IPS-NIHi11 (cell line): Measurements from ENCODE around the gene IARS2.
A peak's percentile ranks its signal among the peaks of the same experiment; 100 is the strongest.
"Not testable (repeated sequence)": the region's sequence is repeated elsewhere in the genome, so short reads cannot be mapped to it uniquely, and the experiment has no call there.

ENCODE experiments used
- DNase-seq: peaks from one replicate; pipeline ENCODE4 v3.0.0; 2012; ENCODE audit warnings: mixed read lengths, low spot score

Gene IARS2

DNA sequence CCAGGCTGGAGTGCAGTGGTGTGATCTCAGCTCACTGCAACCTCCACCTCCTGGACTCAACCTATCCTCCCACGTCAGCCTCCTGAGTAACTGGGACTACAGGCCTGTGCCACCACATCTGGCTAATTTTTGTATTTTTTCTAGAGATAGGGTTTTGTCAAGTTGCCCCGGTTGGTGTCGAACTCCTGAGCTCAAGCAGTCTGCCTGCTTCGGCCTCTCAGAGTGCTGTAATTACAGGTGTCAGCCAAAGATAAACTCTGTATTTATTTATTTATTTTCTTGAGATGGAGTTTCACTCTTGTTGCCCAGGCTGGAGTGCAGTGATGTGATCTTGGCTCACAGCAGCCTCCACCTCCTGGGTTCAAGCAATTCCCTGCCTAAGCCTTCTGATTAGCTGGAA, 18.7 kb downstream of the IARS2 start:
- not testable (repeated sequence) for DNase-seq

DNA sequence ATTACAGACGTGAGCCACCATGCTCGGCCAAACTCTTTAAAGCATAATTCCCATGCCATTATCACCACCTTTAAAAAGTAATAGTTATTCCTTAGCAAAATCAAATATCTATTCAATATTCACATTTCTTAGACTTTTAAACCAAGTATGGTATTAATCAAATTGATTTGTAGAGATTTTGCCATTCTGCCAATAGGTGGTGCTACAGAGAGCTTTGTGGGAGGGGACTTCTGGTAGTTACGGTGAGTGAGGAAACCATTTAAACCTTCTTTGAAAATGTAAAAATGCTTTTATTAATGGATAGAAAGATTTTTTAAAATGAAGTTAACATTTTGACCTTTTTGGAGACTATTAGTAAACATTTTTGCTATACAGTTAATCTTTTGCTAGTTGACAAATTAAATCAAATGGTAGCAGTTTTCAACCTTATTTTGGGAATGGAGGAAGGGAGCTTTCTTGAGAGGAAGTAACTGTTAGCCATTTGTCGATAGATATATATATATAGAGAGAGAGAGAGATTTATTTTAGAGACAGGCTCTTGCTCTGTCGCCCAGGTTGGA, 19.3 kb downstream of the IARS2 start:
- peak; percentile 32 for DNase-seq

DNA sequence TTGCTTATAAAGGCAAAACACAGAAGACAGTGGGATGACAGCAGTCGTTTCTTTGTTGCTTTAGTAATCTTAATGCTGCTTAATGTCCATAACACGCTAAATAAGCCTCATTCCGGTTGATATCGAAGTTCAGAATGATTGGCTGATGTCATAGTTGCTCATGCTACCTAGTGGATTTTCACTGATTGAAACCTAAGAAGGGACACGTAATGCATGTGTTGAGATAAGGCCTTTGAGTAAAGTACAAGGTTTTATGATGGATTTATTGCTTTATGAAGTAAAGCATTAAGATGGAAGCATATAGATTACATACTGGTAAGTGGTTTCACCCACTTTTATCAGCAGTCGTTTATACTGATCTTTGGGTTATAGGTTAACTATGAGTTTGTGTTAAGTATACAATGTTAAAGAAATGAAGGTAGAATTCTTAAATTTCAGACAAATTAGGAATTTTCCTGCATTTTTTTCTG, 25.1 kb downstream of the IARS2 start:
- DNase-seq, result no peak

DNA sequence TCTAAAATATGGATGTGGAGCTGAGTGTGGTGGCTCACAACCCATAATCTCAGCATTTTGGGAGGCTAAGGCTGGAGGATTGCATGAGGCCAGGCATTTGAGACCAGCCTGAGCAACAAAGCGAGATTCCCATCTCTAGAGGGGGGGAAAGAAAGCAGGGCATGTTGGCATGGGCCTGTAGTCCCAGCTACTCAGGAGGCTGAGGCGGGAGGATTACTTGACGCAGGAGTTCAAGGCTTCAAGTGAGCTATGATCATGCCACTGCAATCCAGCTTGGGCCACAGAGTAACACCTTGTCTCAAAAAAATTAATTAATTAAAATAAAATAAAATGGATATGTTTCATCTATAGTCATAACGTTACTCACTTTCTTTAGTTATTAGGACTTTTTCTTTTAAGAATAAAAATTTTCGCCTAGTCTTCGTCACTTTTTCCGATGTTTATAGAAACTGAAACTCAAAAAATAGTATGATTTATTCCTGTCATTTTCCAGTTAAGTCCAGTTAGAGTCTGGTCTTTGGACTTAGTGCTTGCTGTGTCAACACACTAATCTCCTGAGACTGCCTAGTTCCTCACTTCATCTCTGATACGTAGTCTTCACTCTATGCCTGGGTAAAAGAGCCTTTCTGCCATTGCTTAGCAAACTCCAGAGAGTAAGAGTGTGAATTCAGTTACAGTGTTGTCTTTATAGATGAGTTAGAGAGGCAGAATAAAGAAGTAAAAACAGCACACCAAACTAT, 28.0 kb downstream of the IARS2 start:
- no peak for DNase-seq

DNA sequence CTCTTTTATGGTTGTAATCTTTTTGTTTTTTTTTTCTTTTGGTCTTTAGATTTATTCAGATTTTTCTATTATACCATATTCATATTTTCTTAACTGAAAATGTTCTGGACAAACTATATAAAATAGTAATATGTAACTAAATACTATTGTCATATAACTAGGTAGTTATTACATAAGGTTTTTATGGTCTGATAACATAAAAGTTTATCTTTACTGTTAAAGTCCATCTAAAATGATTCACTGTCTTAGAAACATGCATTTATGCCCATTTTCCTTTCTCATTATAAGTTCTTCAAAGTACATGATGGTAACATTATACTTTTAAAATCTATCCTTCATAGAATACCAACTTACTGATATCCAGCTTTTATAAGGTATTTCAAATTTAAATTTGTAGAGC, 29.1 kb downstream of the IARS2 start:
- no peak for DNase-seq

DNA sequence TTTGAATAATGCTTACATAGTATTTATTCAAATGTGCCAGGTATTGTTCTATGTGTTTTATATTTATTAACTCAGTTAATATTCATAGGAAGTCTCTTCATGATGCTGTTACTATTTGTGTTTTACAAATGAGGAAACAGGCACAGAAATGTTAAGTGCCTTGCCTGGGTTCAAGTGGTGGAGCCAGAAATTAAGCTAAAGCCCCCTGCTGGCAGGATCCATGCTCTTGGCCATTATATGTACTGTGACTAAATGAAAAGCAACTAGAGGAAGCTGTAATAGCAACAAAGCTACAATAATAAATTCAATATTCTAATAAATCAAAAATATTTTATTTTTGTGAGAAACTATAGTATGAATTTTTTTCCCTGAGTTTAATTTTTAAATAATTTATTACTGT, 30.0 kb downstream of the IARS2 start:
- peak; percentile 19 for DNase-seq

DNA sequence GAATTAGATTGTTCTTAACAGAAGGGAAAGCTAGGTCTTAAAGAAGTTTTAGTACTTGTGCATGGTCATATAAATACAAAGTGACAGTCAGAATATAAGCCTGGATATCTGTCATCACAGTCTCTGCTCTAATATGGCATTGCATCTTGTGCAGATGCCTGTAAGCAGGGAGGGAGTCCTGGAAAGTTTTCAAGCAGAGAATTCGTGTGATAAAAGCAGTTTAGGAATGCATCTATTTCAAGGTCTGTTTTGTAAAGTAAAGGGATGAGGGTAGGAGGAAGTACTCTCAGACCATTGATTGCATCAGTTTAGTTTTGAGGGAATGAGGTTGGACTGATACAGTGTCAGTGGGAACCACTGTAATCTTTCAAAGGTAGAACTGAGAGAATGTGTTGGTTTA, 30.6 kb downstream of the IARS2 start:
- DNase-seq, result no peak

DNA sequence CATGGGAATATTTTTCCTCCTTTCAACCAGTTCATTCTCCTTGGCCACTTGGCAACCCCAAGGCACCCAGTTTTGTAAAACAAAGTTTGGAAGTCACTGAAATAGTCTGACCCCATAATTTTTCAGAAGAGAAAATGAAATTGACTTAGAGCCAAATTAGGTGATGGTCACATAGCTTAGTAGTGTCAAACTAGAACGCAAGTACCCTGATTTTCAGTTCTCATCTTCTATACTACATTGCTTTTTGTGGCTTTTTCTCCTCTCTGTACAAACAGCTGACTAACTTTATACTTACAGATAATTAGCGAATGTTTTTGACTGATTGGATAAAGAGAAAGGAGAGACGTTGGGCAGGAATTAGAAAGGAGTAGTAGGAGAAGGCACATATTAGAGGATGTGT, 33.1 kb downstream of the IARS2 start:
- DNase-seq, result no peak

DNA sequence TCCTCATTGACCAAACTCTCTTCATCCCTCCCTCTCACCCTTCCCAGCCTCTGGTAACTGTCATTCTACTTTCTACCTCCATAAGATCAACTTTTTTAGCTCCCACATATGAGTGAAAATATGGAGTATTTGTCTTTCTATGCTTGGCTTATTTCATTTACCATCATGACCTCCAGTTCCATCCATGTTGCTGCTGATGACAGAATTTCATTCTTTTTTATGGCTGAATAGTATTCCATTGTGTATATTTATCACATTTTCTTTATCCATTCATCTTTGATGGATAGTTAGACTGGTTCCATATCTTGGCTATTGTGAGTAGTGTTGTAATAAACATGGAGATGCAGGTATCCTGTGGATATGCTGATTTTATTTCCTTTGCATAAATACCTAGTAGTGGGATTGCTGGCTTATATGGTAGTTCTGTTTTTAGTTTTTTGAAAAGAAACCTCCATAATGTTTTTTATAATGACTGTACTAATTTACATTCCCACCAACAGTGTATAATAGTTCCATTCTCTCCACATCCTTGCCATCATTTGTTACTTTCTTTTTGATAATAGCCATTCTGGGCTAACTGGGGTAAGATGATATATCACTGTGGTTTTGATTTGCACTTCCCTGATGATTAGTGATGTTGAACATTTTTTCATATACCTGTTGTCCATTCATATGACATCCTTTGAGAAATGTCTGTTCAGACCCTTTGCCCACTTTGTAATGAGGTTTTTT, 35.7 kb downstream of the IARS2 start:
- no peak for DNase-seq

DNA sequence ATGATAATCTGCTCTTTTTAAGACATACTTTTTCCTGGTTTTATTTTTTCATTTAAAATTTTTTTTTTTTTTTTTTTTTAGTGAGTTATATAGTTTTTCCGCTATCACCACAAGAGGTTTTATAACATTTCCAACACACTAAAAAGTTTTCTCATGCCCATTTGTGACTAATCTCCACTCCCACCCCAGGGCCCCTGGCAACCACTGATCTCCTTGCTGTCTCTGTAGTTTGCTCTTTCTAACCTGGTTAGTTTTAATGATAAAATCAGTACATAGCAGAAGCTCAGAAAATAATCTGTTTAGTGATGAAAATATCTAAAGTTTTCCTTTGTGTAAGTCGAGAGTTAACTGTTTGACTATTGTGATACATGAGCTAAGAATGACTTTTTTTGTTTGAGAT, 41.8 kb downstream of the IARS2 start:
- no peak for DNase-seq

DNA sequence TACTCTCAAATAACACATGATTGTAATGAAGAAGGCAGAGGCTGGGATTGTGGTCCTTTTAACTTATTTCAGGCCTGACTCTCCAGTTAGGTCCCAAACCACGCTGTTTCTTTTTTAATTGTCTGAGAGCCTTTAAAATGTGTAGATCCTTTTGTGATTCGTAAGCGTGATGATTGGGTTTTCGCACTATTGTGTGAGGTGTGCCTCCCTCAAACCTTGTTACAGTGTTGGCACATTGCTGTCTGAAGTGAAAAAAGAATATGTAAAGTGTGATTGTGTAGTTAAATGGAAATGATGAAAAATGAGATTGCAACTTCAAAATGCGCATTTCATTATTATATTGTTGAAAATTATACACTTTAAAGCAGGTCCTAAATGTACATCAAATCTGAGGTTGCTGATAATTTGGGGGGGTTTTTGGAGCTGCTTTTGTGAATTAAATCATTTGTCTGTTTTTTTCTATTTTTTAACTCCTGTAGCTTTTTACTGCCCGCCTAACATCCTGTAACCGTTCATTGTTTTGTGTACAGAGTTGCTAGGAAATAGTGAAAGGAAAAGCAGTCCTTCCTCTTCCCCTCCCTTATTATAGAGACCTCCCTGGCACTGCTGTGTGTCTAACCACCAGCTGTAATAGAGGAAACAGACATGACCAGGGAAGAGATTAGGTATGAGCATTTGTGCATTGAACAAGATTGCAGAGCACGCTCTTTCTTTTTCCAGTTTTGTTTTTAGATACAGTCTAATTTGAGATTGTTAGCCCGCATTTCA, 43.3 kb downstream of the IARS2 start:
- DNase-seq, result no peak

DNA sequence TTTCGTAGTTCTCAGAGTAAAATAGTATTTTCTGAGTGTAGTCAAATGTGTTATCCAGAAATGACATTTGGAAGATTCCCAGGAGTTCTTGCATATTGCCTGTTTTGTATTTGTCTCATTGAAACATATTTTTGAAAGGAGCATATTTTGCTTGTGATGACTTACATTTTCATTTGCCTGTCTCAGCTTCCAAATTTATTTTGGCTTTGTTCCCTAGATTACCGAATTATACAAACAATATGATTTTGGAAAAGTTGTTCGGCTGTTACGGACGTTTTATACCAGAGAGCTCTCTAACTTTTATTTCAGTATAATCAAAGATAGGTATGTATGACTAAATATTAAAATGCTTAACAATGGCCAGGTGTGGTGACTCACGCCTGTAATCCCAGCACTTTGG, 46.0 kb downstream of the IARS2 start:
- no peak for DNase-seq

DNA sequence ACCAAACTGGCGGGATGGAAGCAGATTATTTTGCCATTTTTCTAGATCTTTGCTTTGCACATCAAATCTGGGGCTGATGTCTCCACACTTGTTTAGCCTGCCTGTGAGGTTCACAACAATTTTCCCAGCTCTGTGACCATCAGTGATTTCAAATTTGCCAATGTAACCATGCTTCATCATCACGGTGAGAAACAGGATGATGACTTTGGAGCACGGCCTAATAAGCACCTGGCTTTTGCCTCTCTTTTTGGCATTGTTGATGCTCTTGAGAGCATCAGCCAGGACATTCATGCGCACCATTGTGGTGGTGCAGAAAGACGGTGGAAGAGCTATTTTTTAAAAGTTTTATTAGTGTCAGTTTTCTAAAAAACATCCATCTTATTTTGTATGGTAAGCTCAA, 50.1 kb downstream of the IARS2 start:
- no peak for DNase-seq

DNA sequence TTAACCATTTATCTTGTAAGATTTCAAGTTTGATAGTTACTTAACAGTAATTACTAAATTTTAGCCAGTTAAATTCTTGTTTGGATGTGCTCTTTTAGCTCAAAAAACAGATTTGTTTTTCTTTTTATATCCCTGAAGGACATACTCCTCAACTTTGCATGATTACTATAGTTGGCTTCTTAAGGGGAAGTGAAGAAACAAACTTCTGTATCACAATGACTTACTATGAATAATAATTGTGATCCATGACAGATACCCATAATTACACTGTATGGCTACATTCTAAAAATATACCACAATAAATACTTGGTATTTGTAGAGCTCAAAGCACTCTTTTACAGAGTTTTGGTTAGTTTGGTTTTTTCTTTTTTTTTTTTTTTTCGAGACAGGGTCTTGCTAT, 55.8 kb downstream of the IARS2 start:
- DNase-seq, result no peak

DNA sequence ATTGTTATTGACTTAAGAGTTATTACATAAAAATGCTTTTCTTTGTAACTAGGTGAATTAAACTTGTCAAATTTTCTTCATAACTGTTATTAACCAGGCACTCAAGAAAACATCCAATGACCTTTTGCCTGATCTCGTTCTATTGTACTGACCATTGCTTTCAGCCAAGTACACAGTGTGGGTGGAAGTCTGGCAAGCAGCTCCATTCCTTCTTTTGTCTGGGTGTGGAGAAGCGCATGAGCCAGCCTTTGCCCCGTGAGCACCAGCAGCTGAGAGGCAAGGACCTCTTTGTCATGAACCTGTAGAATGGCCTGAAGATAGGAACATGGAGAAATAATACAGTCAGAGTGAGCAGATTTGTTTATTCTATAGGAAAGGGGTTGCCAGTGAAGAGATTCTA, 57.5 kb downstream of the IARS2 start:
- DNase-seq, result peak; percentile 12

DNA sequence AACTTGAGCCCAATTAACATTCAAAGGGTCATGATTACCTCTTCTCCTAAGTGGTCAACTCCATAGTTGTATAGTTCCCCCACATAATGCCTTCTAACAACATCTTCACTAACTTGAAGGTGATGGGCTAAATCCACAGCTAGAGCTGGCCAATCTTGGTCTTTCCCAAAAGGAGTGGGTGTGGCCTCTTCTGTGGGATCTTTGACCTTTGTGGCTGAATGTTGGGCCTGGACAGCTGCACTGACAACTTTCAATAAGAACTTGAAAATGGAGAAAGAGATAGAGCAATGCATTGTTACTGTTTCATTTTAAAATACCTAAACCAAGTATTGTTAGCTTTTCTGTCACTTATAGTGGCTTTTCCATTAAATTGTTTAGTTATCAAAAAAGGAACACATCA, 59.2 kb downstream of the IARS2 start:
- no peak for DNase-seq

DNA sequence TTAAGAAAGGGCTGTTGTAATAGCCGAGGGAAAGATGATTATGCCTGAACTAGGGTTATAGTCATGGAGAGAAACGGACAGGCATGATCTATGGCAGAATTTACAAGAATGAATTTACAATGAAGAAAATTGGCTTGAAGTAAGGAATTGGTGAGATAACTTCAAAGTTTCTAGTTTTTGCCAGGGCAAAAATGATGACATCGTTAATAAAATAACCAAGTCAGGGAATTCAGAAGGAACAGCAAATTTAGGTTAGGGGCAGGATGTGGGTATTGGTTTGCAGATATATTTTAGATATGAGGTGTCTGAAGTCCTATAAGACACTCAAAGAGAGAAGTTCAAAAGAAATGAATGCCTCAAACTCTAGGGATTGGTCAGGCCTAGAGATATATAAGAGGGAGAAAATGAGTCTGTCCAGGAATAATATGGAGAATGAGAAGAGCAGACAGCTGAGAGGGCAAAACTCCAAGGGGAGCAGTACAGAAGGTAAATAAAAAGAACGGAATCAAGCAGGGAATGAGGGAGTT, 62.8 kb downstream of the IARS2 start:
- no peak for DNase-seq

DNA sequence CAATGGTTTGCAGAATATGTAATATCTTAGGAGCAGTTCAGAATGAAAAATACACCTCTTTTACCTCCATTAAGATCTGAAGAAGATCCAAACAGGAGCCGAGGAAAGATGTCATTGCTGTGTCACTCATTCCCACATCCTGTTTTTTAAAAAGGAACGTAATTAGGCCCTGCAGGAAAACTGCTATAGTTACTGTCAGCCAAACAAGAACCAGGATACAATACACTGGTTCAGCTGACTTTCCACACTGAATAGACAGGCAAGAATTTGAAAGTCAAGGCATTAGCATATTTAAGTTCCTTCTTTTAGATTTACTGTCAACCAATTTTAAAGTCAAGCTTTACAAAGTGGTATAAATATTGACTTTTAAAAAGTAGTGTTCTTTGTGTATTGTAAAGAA, 63.8 kb downstream of the IARS2 start:
- no peak for DNase-seq

DNA sequence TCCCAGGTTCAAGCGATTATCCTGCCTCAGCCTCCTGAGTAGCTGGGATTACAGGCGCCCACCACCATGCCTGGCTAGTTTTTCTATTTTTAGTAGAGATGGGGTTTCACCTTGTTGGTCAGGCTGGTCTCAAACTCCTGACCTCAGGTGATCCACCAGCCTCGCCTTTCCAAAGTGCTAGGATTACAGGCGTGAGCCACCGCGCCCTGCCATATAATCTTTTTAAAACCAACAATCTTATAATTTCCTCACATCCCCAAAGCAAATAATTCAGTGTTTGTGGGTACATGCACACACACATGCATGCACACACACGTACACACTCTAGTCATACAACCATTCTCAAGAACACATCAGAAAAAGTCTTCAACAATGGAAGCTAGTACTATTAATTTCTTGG, 64.6 kb downstream of the IARS2 start:
- DNase-seq, result not testable (repeated sequence)

DNA sequence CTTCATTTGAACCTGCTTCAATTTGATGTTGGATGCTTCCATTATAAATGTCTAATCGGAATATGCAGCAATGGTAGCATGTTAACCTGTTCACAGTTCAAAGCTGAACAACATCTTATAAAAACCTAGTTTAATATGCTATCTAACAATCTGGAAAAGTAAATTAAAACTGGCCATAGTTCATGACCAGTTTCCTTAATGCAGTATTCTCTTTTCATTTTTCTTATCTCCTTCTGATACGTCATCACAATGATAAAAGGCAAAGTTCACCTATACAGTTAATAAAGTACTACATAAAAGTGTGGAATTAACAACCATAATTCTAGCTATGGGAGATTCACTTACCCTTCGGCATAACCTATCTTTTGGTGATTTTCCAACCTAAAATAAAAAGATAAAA, 65.1 kb downstream of the IARS2 start:
- no peak for DNase-seq

DNA sequence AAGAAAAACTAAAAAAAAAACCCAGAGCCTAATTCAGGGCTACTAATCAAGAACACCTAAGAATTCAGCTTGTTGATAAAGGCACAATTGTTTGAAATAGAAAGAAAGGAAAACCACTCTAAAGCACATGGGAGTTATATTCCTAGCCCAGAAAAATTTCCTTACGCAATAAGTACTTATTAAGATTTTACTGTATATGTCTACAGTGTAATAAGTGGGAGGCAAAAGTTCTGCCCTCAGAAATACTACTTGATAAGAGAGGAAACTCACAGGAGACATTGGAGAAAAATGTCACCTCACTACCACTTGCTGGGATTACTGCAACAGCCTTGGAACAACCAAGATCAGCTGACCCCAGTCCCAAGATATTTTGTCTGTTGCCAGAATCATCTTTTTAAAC, 66.1 kb downstream of the IARS2 start:
- DNase-seq, result no peak

DNA sequence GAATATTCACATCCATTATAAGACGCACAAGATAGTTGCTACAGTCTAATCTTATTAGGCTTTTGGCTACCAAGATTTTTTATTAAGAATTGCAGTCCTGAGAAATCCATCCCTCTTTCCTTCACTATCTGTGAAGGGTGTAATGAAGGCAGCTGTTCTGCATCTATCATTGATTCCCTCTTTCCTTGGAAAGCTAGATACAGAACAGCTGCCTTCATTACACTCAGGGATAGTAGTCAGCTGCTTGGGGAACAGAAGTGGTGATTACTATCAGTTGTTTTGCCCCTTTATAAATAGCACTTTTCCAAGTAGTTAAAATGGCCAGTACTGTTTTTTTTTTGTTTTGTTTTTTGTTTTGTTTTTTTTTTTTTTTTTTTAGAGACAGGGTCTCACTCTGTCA, 70.2 kb downstream of the IARS2 start:
- no peak for DNase-seq
